K562 (cell line): ENCODE measurements around the gene DCAF16. TPM values are rescaled to one million over a fixed set of nuclear protein-coding genes. Genes with fewer than 3 reads are reported as not detected.

ENCODE experiments used
- CTCFL ChIP-seq: IDR thresholded peaks from 2 replicates; pipeline ENCODE4 v1.6.1; 2011; ENCODE audit warnings: borderline replicate concordance, low read depth, mild to moderate bottlenecking, moderate library complexity, low read length; ENCODE audit not compliant: insufficient read depth, poor library complexity, severe bottlenecking
- ELK3 ChIP-seq: fragments of 450-650 bp; formaldehyde crosslinking; IDR thresholded peaks from 2 replicates; pipeline ENCODE4 v1.4.0; 2020; ENCODE audit warnings: mild to moderate bottlenecking
- ETV6 ChIP-seq, 3 experiments: fragments of 150-350 bp in 1 of 3; sonication (generic) in 1 of 3; formaldehyde crosslinking in 1 of 3; IDR thresholded peaks; 2 replicates each; pipeline versions ENCODE4 v1.6.1 to v1.8.0; 2014 to 2022; ENCODE audit warnings: borderline replicate concordance in 2 of 3, low read depth in 2 of 3, antibody characterized with exemption in 1 of 3, low read length in 1 of 3, mild to moderate bottlenecking in 1 of 3, missing genetic modification reagents in 1 of 3
- HNRNPUL1 ChIP-seq: fragments of 200-400 bp; formaldehyde crosslinking; IDR thresholded peaks from 2 replicates; pipeline ENCODE4 v1.6.1; 2017; ENCODE audit warnings: low read length
- KDM4B ChIP-seq, 2 experiments: fragments of 450-650 bp in 1 of 2; sonication (generic) in 1 of 2; IDR thresholded peaks; 2 replicates each; pipeline ENCODE4 v1.6.1; 2016 to 2017; ENCODE audit warnings: borderline replicate concordance in 2 of 2, antibody characterized with exemption in 1 of 2, low read depth in 1 of 2, mild to moderate bottlenecking in 1 of 2
- NFXL1 ChIP-seq: fragments of 450-650 bp; formaldehyde crosslinking; IDR thresholded peaks from 2 replicates; pipeline ENCODE4 v1.4.0; 2021; ENCODE audit warnings: mild to moderate bottlenecking
- RB1 ChIP-seq: fragments of 450-650 bp; IDR thresholded peaks from 2 replicates; pipeline ENCODE4 v1.6.1; 2017; ENCODE audit warnings: low read depth, mild to moderate bottlenecking
- RBBP5 ChIP-seq: fragments of 200-600 bp; sonication (generic); IDR thresholded peaks from 2 replicates; pipeline ENCODE4 v1.6.1; 2012; ENCODE audit warnings: borderline replicate concordance, mild to moderate bottlenecking, low read length, control low read depth, inconsistent platforms; ENCODE audit not compliant: insufficient read depth, poor library complexity, severe bottlenecking
- USF1 ChIP-seq: sonication (generic); formaldehyde crosslinking; IDR thresholded peaks from 2 replicates; pipeline ENCODE4 v1.9.0; 2022; ENCODE audit warnings: mild to moderate bottlenecking, missing genetic modification reagents
- ZBTB40 ChIP-seq, 2 experiments: fragments of 450-650 bp in 1 of 2; sonication (generic) in 1 of 2; formaldehyde crosslinking in 1 of 2; IDR thresholded peaks; 2 replicates each; pipeline versions ENCODE4 v1.7.1 to v1.9.0; 2016 to 2022; ENCODE audit warnings: inconsistent platforms in 1 of 2, mild to moderate bottlenecking in 1 of 2, missing genetic modification reagents in 1 of 2
- ZNF77 ChIP-seq: fragments of 250-450 bp; sonication (Bioruptor Pico); IDR thresholded peaks from 2 replicates; pipeline ENCODE4 v1.5.0; 2020
- polyA plus RNA-seq, 8 experiments: library from polyadenylated mRNA; depleted of rRNA in 4 of 8; stranded (reverse) in 5 of 8; unstranded in 3 of 8; fragments of >200 nt; fragmentation: Nextera tagmentation in 2 of 8; fragmentation: Illumina TruSeq in 1 of 8; extraction: Ambion mirVana in 2 of 8; extraction: Trizol in 1 of 8; gene quantifications; 2 replicates each; pipeline versions ENCODE4 v1.2.1 to v1.2.3, GENCODE V29; 2011 to 2014; ENCODE audit warnings: inconsistent platforms in 1 of 8, missing spikeins in 1 of 8
- total RNA-seq, 7 experiments: library from RNA; depleted of rRNA in 6 of 7; stranded (reverse); fragments of >200 nt in 6 of 7; fragmentation: Illumina TruSeq in 2 of 7; extraction: Trizol in 2 of 7; gene quantifications; 2 replicates each; pipeline versions ENCODE4 v1.2.1 to v1.2.3, GENCODE V29; 2011 to 2021; ENCODE audit warnings: low replicate concordance in 1 of 7

DCAF16 gene
- total and polyA plus RNA-seq, 9 of the 15 experiments (the other 6 are each of a cell fraction or from before 2014, with no cell fraction given), result 20.5 to 82.8 (median 67.8) TPM

GRCh38 chr4:17810260-17811077 lies at the start of gene DCAF16, which contains the start of gene NCAPG (continued):
- TF ChIP-seq ETV6 (IDR thresholded peaks at IDR 0.05; ENCODE audit: borderline replicate concordance in 1 of 2, low read depth in 2 of 2, low read length in 1 of 2) (no peak), ETV6 (CRISPR knock-in tag; IDR thresholded peaks at IDR 0.05; ENCODE audit: borderline replicate concordance) (peak; percentile 96; the same call in 1 of the 2 replicates), RB1 (peak; percentile 74), ZNF77 (CRISPR knock-in tag) (no peak), KDM4B (IDR thresholded peaks at IDR 0.05; ENCODE audit: borderline replicate concordance in 2 of 2, low read depth in 1 of 2) (no peak), USF1 (CRISPR knock-in tag) (peak; percentile 32; the same call in 1 of the 2 replicates), CTCFL (peak; percentile 73), ELK3 (CRISPR knock-in tag) (no peak), HNRNPUL1 (no peak), ZBTB40 (IDR thresholded peaks at IDR 0.05) (peak; percentile 91), ZBTB40 (CRISPR knock-in tag; IDR thresholded peaks at IDR 0.05) (peak; percentile 65), NFXL1 (CRISPR knock-in tag) (no peak), RBBP5 (peak; percentile 75)
